ENCODE results near the gene CXCL8.

DNA sequence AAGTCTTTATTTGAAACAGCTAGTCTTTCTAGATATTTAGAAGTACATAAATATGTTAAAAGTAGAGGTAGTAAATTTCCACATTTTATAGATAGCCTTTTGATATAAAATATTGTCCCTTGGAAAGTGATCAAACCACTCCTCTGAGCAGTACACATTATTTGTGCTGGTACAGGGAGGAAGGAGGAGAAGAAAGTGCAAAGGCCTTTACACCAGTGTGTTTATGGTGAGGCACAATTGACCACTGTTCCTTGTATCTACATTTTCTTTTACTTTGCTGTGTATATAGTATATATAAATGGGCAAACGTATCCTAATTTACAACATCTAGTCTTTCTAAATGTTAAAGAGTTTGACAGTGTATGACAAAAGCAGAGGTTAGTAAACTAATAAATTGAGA is 39.9 kb downstream of the CXCL8 start:
- TF ChIP-seq, protein P1, sequence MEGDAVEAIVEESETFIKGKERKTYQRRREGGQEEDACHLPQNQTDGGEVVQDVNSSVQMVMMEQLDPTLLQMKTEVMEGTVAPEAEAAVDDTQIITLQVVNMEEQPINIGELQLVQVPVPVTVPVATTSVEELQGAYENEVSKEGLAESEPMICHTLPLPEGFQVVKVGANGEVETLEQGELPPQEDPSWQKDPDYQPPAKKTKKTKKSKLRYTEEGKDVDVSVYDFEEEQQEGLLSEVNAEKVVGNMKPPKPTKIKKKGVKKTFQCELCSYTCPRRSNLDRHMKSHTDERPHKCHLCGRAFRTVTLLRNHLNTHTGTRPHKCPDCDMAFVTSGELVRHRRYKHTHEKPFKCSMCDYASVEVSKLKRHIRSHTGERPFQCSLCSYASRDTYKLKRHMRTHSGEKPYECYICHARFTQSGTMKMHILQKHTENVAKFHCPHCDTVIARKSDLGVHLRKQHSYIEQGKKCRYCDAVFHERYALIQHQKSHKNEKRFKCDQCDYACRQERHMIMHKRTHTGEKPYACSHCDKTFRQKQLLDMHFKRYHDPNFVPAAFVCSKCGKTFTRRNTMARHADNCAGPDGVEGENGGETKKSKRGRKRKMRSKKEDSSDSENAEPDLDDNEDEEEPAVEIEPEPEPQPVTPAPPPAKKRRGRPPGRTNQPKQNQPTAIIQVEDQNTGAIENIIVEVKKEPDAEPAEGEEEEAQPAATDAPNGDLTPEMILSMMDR (IDR thresholded peaks at IDR 0.05; ENCODE audit: poor library complexity, severe bottlenecking): no peak
- no peak for TF ChIP-seq RAD21 (conservative IDR thresholded peaks at IDR 0.05)
- no peak for TF ChIP-seq EP300 (conservative IDR thresholded peaks at IDR 0.05; ENCODE audit: poor library complexity, severe bottlenecking)
- TF ChIP-seq SMC3 (conservative IDR thresholded peaks at IDR 0.05; ENCODE audit: poor library complexity): no peak
- TF ChIP-seq POLR2AphosphoS5 (IDR thresholded peaks at IDR 0.05): no peak
- TF ChIP-seq, protein P2, sequence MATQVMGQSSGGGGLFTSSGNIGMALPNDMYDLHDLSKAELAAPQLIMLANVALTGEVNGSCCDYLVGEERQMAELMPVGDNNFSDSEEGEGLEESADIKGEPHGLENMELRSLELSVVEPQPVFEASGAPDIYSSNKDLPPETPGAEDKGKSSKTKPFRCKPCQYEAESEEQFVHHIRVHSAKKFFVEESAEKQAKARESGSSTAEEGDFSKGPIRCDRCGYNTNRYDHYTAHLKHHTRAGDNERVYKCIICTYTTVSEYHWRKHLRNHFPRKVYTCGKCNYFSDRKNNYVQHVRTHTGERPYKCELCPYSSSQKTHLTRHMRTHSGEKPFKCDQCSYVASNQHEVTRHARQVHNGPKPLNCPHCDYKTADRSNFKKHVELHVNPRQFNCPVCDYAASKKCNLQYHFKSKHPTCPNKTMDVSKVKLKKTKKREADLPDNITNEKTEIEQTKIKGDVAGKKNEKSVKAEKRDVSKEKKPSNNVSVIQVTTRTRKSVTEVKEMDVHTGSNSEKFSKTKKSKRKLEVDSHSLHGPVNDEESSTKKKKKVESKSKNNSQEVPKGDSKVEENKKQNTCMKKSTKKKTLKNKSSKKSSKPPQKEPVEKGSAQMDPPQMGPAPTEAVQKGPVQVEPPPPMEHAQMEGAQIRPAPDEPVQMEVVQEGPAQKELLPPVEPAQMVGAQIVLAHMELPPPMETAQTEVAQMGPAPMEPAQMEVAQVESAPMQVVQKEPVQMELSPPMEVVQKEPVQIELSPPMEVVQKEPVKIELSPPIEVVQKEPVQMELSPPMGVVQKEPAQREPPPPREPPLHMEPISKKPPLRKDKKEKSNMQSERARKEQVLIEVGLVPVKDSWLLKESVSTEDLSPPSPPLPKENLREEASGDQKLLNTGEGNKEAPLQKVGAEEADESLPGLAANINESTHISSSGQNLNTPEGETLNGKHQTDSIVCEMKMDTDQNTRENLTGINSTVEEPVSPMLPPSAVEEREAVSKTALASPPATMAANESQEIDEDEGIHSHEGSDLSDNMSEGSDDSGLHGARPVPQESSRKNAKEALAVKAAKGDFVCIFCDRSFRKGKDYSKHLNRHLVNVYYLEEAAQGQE (IDR thresholded peaks at IDR 0.05; ENCODE audit: borderline replicate concordance): no peak

Data from neural cell (in vitro differentiated cells).